ENCODE results near the gene ATG9A.
"Not testable (repeated sequence)": the region's sequence is repeated elsewhere in the genome, so short reads cannot be mapped to it uniquely, and the experiment has no call there.

Gene ATG9A

DNA sequence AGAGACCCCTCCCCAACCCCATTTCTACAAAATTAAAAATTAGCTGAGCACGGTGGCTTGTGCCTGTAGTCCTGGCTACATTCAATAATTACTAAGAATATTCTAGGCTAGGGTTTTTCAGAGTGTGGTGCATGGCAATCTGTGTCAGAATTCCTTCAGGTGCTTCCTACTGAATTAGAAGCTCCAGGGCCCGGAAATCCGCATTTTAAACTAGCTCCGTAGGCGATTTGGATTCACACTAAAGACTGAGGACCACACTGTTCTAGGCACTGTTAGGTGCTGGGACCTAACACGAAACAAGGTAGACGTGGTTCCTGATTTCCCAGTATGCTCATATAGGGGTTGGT, 23.5 kb downstream of the ATG9A start:
- no peak for DNase-seq

- no peak for DNase-seq
These were observed 24.3 kb downstream of the ATG9A start for GRCh38 chr2:219205165-219205538.

DNA sequence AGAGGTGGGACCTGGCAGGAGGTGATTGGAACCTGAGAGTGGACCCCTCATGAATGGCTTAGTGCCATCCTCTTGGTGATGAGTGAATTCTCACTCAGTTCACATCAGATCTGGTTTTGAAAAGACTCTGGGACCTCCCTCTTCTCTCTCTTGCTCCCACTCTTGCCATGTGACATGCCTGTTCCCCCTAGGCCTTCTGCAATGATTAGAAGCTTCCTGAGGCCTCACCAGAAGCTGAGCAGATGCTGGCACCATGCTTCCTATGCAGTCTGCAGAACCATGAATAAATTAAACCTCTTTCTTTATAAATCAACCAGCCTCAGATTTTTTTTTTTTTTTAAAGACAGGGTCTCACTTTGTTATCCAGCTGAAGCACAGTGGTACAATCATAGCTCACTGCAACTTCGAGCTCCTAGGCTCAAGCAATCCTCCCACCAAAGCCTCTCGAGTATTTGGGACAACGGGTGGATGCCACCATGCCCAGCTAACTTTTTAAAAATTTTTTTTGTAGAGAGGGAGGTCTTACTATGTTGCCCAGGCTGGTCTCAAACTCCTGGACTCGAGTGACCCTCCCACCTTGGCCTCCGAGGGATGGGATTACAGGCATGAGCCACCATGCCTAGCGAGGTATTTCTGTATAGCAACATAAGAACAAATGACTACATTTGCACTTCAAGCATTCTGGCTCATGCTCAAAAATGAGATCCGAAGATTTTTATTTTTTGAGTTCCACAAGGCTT, 24.8 kb downstream of the ATG9A start:
- no peak for DNase-seq

DNA sequence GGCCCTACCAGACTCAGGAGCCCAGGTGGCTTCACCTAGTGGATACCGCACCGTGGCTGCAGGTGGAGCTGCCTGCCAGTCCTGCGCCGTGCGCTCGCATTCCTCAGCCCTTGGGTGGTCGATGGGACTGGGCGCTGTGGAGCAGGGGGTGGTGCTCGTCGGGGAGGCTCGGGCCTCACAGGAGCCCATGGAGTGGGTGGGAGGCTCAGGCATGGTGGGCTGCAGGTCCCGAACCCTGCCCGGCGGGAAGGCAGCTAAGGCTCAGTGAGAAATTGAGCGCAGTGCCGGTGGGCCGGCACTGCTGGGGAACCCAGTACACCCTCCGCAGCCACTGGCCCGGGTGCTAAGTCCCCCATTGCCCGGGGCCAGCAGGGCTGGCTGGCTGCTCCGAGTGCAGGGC, 28.1 kb downstream of the ATG9A start:
- DNase-seq = not testable (repeated sequence)

- DNase-seq = not testable (repeated sequence)
These were observed 28.7 kb downstream of the ATG9A start for GRCh38 chr2:219200502-219201326.

DNA sequence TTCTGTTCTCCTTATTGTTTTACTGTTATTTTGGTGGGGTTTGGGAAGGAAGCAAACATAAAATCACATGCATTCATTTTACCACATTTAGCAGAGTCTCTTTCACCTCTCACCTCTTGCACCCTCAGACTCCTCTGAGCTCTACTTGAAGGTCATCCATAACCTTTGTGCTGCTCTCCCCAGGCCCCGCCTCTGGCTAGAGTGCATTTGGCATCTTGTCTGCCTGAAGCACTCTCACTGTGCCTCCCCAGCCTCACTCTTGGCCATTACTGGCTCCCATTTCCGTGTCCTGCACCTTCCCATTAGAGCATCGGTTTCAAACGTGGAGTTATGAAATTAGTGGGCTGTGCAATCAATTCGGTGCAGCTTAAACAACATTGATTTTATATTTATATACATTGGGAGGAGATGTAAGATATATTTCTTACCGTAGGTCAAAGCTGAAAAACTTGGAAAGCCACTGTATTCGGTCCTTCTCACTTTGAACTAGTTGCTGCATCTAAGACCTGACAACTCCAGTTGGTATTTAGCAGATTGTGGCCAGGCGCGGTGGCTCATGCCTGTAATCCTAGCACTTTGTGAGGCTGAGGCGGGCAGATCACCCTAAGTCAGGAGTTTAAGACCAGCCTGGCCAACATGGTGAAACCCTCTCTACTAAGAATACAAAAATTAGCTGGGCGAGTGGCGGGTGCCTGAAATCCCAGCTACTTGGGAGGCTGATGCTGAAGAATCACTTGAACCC, 29.8 kb downstream of the ATG9A start:
- no peak for DNase-seq

DNA sequence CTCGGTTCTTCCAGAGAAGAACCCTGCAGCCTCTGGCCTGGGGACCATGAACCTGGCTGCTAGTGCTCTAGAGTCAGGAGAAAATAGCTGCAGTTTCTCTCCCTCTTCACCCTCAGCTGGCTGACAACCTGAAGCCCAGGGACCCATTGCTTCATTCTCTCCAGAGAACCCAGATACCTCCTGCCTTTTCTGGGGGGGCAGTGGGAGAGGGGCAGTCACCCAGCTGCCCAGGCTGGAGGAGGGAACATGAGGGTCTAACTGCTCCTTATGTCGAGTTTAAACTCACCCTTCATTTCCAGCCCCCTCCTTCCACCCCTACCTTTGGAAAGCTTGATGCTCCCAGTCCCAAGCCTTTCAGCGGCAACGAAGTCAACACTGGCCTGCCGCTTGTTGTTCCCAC, 30.5 kb downstream of the ATG9A start:
- no peak for DNase-seq

DNA sequence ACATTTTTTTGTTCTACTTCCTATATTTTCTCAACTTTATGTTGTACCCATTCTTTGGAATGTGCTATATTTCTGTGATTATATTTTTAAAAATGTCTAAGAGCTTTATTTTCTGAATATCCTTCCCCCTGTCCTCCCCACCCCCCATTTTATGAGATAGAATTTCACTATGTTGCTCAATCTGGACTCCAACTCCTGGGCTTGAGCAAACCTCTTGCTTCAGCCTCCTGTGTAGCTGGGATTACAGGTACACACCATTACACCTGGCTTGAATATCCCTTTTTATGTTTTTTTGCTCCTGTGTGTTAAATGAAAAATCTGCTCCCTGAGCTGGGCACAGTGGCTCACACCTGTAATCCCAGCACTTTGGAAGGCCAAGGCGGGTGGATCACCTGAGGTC, 32.0 kb downstream of the ATG9A start:
- no peak for DNase-seq

- no peak for DNase-seq
These were observed 42.5 kb downstream of the ATG9A start for GRCh38 chr2:219186754-219187456.

DNA sequence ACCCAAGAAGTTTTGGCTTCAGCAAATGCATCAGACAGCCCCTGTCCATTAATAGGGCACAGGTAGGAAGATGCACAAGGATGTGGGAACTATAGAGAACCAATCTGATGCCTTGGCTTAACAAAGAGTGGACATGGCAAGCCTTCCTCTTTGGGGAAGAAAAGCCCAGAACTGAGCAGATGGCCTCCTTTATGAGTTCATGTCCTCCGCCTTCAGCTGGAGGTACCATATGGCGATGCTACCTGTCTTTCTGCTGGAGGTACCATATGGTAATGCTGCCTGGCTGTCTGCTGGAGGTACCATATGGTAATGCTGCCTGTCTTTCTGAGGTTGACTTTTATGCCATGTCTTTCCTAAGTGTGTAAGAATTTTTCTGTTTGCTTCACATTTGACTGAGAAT, 45.3 kb downstream of the ATG9A start:
- DNase-seq = no peak

GRCh38 chr2:219183151-219183772, 46.2 kb downstream of the ATG9A start:
- no peak for DNase-seq

DNA sequence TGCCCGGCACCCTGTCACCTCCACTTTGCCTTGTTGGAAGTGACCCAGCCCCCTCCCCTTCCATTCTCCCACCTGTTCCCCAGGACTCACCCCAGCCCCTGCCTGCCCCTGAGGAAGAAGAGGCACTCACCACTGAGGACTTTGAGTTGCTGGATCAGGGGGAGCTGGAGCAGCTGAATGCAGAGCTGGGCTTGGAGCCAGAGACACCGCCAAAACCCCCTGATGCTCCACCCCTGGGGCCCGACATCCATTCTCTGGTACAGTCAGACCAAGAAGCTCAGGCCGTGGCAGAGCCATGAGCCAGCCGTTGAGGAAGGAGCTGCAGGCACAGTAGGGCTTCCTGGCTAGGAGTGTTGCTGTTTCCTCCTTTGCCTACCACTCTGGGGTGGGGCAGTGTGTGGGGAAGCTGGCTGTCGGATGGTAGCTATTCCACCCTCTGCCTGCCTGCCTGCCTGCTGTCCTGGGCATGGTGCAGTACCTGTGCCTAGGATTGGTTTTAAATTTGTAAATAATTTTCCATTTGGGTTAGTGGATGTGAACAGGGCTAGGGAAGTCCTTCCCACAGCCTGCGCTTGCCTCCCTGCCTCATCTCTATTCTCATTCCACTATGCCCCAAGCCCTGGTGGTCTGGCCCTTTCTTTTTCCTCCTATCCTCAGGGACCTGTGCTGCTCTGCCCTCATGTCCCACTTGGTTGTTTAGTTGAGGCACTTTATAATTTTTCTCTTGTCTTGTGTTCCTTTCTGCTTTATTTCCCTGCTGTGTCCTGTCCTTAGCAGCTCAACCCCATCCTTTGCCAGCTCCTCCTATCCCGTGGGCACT, 46.9 kb downstream of the ATG9A start:
- no peak for DNase-seq

DNA sequence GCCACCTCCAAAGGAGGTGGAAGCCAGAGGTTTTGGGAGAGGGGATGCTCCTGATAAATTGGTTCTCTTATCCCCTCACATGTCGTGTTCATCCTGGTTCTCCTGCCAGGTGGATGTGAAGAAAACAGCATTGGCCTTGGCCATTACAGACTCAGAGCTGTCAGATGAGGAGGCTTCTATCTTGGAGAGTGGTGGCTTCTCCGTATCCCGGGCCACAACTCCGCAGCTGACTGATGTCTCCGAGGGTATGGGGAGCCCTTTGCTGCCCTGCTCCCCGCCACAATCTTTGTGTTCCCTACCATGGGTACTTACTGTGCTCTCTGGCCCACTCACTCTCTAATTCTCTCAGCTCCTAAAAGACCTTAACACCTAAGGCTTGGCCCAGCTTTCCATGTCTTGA, 47.9 kb downstream of the ATG9A start:
- no peak for DNase-seq

DNA sequence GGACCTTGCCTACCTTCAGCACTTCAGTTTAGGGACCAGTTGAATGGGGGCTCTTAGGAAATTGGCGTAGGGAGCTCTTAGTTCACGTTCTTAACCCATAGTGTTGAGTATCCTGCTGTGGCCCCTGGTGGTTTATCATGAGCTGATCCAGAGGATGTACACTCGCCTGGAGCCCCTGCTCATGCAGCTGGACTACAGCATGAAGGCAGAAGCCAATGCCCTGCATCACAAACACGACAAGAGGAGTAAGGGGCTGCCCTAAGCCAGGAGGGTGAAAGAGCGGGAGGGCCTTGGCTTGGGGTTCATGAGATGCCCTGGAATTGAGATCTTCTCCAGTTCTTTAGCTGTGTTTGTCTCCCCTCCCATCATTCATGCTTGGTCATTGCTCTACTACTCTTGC, 48.5 kb downstream of the ATG9A start:
- no peak for DNase-seq

GRCh38 chr2:219179601-219180465, 49.6 kb downstream of the ATG9A start:
- DNase-seq = no peak

GRCh38 chr2:219178377-219179175, 50.9 kb downstream of the ATG9A start:
- DNase-seq = no peak

GRCh38 chr2:219177552-219178376, 51.7 kb downstream of the ATG9A start, which contains the start of gene RETREG2:
Gene RETREG2, plus strand, starts transcription at chr2:219178275. Its CDS starts 78 bp downstream, at chr2:219178353.
- DNase-seq = peak; percentile 82

DNA sequence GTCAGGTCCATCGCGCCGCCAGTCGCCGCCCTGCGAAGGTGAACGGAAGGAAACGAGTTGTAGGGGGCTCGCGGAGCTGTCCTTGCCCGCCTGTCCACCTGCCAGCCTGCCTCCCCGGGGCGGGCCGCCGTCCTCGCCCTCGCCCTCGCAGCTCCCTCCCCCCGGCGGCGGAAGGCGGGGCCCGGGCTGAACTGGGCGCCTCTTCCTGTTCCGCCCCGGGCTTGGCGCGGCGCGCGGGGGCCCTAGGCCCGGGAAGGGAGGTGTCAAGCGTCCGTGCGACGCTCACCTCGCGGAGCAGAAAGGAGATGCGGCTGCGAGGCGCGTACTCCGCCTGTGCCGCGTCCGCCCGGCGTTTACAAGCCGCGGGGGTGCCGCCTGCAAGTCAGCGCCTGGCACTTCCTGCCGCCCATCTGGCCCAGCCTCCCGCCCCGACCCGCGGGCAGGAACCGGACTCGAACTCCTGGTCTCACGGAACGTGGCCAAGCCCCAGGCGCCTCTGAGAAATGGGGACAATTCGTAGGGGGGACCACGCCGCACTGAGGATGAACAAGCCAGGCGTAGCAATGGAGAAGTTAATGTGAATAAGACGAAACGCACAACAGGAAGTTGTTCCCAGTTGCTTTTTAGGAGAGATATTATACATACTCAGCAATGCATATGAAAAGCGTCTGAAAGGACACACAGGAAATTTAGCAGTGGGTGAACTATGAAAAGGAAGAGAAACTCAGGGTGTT, 52.5 kb downstream of the ATG9A start, which contains the start of gene CNPPD1:
CNPPD1 (minus strand) TSS at position 108 of the 734 bp plus-strand sequence; CDS start at position 11, 97 bp downstream.
- DNase-seq = peak; percentile 80
